Measurements from ENCODE around the gene TLE5.

DNA sequence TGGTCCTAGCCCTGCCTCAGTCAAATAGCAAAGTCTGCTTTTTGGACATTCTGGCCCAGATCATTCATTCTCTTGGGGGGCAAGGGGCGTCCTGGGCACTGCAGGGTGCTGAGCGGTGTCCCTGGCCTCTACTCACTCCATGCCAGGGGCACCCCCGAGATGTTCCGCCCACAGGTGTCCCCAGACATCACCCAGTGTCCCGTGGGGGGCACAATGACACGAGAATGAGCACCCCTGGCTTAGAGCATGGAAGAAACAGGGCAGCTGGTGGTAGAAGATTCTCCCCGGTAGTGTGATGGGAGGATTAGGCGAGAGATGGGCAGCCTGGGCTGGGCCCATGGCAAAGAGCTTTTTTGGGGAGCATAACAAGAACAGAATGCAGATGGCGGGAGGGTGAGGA lies 5.3 kb upstream of the TLE5 start:
- TF ChIP-seq MXI1 (conservative IDR thresholded peaks at IDR 0.05; ENCODE audit: poor library complexity, severe bottlenecking), result no peak
- TF ChIP-seq CTCF (IDR thresholded peaks at IDR 0.05; ENCODE audit: poor library complexity, severe bottlenecking), result no peak
- no peak for TF ChIP-seq EP300 (conservative IDR thresholded peaks at IDR 0.05; ENCODE audit: poor library complexity, severe bottlenecking)
- no peak for TF ChIP-seq REST (IDR thresholded peaks at IDR 0.05; ENCODE audit: borderline replicate concordance)
- TF ChIP-seq SMC3 (conservative IDR thresholded peaks at IDR 0.05; ENCODE audit: poor library complexity), result no peak
- no peak for TF ChIP-seq POLR2AphosphoS5 (IDR thresholded peaks at IDR 0.05)
- no peak for TF ChIP-seq RAD21 (conservative IDR thresholded peaks at IDR 0.05)
- TF ChIP-seq EZH2 (IDR thresholded peaks at IDR 0.05; ENCODE audit: borderline replicate concordance, insufficient read depth, low read length, poor library complexity, severe bottlenecking), result no peak
